Adrenal gland (tissue), 5 donors: ENCODE measurements around the gene RPP30.

Source experiments
- POLR2A ChIP-seq, 2 donors: fragments of 450-650 bp; IDR thresholded peaks; one replicate each; pipeline ENCODE4 v1.6.1; 2017; ENCODE audit warnings: antibody characterized with exemption in 2 of 2, mild to moderate bottlenecking in 2 of 2, moderate library complexity in 1 of 2
- TF ChIP-seq, protein P1 (sequence below), 6 experiments: fragments of 450-650 bp in 4 of 6; fragments of 200-600 bp in 2 of 6; sonication (generic) in 1 of 6; IDR thresholded peaks; 1 replicate in 5 of 6; 2 replicates in 1 of 6; pipeline versions ENCODE4 v1.5.1 to v1.8.0; 2016 to 2021; ENCODE audit warnings: antibody characterized with exemption in 6 of 6, mild to moderate bottlenecking in 2 of 6, moderate library complexity in 1 of 6
- donor health status: DM: no; HTN: no; CAD: no.

GRCh38 chr10:90939116-90939515 is 67.3 kb downstream of the RPP30 start:
- no peak for TF ChIP-seq POLR2A (IDR thresholded peaks at IDR 0.05)
- TF ChIP-seq, protein P1, sequence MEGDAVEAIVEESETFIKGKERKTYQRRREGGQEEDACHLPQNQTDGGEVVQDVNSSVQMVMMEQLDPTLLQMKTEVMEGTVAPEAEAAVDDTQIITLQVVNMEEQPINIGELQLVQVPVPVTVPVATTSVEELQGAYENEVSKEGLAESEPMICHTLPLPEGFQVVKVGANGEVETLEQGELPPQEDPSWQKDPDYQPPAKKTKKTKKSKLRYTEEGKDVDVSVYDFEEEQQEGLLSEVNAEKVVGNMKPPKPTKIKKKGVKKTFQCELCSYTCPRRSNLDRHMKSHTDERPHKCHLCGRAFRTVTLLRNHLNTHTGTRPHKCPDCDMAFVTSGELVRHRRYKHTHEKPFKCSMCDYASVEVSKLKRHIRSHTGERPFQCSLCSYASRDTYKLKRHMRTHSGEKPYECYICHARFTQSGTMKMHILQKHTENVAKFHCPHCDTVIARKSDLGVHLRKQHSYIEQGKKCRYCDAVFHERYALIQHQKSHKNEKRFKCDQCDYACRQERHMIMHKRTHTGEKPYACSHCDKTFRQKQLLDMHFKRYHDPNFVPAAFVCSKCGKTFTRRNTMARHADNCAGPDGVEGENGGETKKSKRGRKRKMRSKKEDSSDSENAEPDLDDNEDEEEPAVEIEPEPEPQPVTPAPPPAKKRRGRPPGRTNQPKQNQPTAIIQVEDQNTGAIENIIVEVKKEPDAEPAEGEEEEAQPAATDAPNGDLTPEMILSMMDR (IDR thresholded peaks at IDR 0.05), result no peak
